Astrocyte (in vitro differentiated cells and primary cell): ENCODE measurements around the gene CADPS.

Experiments
- EZH2 ChIP-seq: IDR thresholded peaks from 2 replicates; pipeline ENCODE4 v1.6.1; 2012; ENCODE audit warnings: mild to moderate bottlenecking, low read length, inconsistent platforms; ENCODE audit not compliant: insufficient read depth
- TF ChIP-seq, protein P1 (sequence below): IDR thresholded peaks from 2 replicates; pipeline ENCODE4 v1.5.1; 2011; ENCODE audit warnings: low read depth, mild to moderate bottlenecking, inconsistent platforms, low read length, moderate library complexity; ENCODE audit not compliant: insufficient read depth

DNA sequence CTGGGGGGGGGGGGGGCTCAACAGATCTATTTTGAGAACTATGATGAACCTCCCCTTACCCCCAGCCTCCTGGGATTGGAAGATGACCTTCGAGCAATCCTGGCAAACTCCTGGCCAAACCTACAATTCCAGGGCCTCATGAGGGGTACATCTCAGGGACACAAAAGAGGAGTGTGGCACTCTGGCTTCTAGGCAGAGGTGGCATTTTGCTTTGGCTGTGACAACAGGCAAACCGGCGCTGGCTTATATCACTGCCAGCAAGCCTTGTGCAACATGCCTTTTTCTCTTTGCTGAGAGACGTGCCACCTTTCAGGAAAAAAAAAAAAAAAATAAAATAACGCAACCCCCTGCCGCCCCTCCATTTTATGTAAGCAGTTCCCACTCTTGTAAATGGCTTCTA lies 470.1 kb downstream of the CADPS start:
- TF ChIP-seq, protein P1, sequence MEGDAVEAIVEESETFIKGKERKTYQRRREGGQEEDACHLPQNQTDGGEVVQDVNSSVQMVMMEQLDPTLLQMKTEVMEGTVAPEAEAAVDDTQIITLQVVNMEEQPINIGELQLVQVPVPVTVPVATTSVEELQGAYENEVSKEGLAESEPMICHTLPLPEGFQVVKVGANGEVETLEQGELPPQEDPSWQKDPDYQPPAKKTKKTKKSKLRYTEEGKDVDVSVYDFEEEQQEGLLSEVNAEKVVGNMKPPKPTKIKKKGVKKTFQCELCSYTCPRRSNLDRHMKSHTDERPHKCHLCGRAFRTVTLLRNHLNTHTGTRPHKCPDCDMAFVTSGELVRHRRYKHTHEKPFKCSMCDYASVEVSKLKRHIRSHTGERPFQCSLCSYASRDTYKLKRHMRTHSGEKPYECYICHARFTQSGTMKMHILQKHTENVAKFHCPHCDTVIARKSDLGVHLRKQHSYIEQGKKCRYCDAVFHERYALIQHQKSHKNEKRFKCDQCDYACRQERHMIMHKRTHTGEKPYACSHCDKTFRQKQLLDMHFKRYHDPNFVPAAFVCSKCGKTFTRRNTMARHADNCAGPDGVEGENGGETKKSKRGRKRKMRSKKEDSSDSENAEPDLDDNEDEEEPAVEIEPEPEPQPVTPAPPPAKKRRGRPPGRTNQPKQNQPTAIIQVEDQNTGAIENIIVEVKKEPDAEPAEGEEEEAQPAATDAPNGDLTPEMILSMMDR, result no peak
- TF ChIP-seq EZH2, result no peak
